GM19023 (cell line): Measurements from ENCODE around the gene FCRL2.

Experiments
- ATAC-seq: cut with Tn5 transposase; IDR thresholded peaks from one replicate; pipeline ENCODE4 v1.9.1; 2021; ENCODE audit warnings: mild to moderate bottlenecking, moderate library complexity; ENCODE audit not compliant: unreplicated experiment

Gene FCRL2

GRCh38 chr1:157776971-157777391, at the start of gene FCRL2:
Gene FCRL2 (minus strand): TSS chr1:157777132. CDS start chr1:157777073, 59 bp downstream.
- peak; percentile 51 for ATAC-seq

GRCh38 chr1:157820299-157820698, 43.4 kb upstream of the FCRL2 start:
- ATAC-seq: no peak

GRCh38 chr1:157819896-157820295, 43.0 kb upstream of the FCRL2 start, which contains the start of gene FCRL1:
Gene FCRL1 (minus strand): TSS chr1:157820120. CDS start chr1:157820037, 83 bp downstream.
- ATAC-seq: no peak

GRCh38 chr1:157819215-157819614, 42.3 kb upstream of the FCRL2 start:
- ATAC-seq: no peak

- no peak for ATAC-seq
These were observed 36.3 kb upstream of the FCRL2 start for GRCh38 chr1:157813269-157813668.

GRCh38 chr1:157806431-157807149, 29.7 kb upstream of the FCRL2 start:
- peak; percentile 90 for ATAC-seq

GRCh38 chr1:157803851-157804250, 26.9 kb upstream of the FCRL2 start:
- no peak for ATAC-seq

- ATAC-seq: no peak
These were observed 23.1 kb upstream of the FCRL2 start for GRCh38 chr1:157799996-157800395.

- no peak for ATAC-seq
These were observed 21.3 kb upstream of the FCRL2 start for GRCh38 chr1:157798211-157798610.

- no peak for ATAC-seq
These were observed 8.3 kb upstream of the FCRL2 start for GRCh38 chr1:157785248-157785647.

GRCh38 chr1:157784801-157785200, 7.9 kb upstream of the FCRL2 start:
- no peak for ATAC-seq

- ATAC-seq: no peak
These were observed 6.0 kb upstream of the FCRL2 start for GRCh38 chr1:157782931-157783330.

GRCh38 chr1:157781048-157781447, 4.1 kb upstream of the FCRL2 start:
- ATAC-seq: peak; percentile 45

- ATAC-seq: no peak
These were observed 1.6 kb downstream of the FCRL2 start for GRCh38 chr1:157775101-157775870.

GRCh38 chr1:157774412-157774811, 2.5 kb downstream of the FCRL2 start:
- no peak for ATAC-seq

- peak; percentile 68 for ATAC-seq
These were observed 3.2 kb downstream of the FCRL2 start for GRCh38 chr1:157773493-157774350.

GRCh38 chr1:157771661-157772425, 5.1 kb downstream of the FCRL2 start:
- no peak for ATAC-seq

- ATAC-seq: no peak
These were observed 6.4 kb downstream of the FCRL2 start for GRCh38 chr1:157770442-157771043.

GRCh38 chr1:157766792-157767191, 10.1 kb downstream of the FCRL2 start:
- no peak for ATAC-seq

- no peak for ATAC-seq
These were observed 18.9 kb downstream of the FCRL2 start for GRCh38 chr1:157758018-157758417.
